ENCODE results near the gene DNAH7. TPM values are rescaled to one million over a fixed set of nuclear protein-coding genes. Genes with fewer than 3 reads are reported as not detected.

The DNAH7 gene
- total and polyA plus RNA-seq, 8 donors = 0.15 to 48.1 (median 0.98) TPM

DNA sequence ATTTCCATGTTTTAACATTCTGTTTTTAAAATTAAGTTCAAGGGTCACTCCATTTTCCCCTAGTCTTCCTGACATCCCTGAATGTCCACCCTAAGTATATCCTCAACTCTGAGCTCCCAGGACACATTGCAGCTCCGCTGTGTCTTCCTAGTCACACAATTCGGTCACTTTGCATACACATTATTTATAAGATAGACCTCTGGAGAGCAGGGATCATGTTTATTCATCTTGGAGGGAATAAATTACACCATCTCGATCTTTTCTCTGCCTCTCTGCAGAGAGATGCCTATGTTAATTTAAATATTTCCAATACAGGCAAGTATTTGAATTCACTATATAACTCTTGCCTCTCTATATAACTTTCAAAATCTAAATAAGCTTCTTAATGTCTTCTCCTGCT is 245.4 kb downstream of the DNAH7 start:
- 77 to 94% (median 87%) methylated on average over 3 of the region's 3 CpGs for WGBS, 5 donors

DNA sequence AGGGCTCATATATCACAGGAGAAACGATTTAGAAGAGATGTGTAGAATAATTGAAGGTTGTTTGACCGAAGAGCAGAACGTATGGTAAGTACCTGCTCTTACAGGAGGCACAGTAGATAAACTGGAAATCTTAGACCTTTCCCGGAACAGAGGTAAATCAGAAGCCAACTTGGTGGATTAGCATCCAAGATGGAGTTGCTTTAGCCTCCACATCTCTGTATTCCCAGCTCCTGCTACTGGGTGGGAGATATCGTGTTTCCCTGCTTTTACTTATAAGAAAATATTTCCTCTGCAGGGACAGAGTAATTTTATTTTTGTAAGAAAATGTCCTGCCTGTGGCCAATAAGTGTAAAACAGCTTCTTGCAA is 247.1 kb downstream of the DNAH7 start:
- intact Hi-C loops (cut with DNase I; ENCODE audit: low total_unique reads) = no loop called here
- H3K27me3 ChIP-seq = no peaks in the 10 kb centered on the region
- no peaks in the 10 kb centered on the region for H3K4me1 ChIP-seq
- H3K36me3 ChIP-seq = no peaks in the 10 kb centered on the region
- no peak overlapping the region for H3K27ac ChIP-seq
- no peaks in the 10 kb centered on the region for H3K9me3 ChIP-seq
- no peak for TF ChIP-seq POLR2AphosphoS5 (IDR thresholded peaks at IDR 0.05)
- H3K4me3 ChIP-seq = no peak overlapping the region
- no peak for DNase-seq
- WGBS, 5 donors = 81 to 86% (median 86%) methylated on average over 5 of the region's 5 CpGs

More for the DNA sequence above, 245.4 kb downstream of the DNAH7 start:
- Histone ChIP-seq H3K4me1 (no peaks in the 10 kb centered on the region), H3K36me3 (no peaks in the 10 kb centered on the region), H3K4me3 (no peak overlapping the region), H3K9me3 (no peaks in the 10 kb centered on the region), H3K27ac (no peak overlapping the region), H3K27me3 (no peaks in the 10 kb centered on the region)
- TF ChIP-seq POLR2A (IDR thresholded peaks at IDR 0.05) = no peak
- intact Hi-C loops (cut with DNase I; ENCODE audit: low total_unique reads) = no loop called here
- DNase-seq = no peak

DNA sequence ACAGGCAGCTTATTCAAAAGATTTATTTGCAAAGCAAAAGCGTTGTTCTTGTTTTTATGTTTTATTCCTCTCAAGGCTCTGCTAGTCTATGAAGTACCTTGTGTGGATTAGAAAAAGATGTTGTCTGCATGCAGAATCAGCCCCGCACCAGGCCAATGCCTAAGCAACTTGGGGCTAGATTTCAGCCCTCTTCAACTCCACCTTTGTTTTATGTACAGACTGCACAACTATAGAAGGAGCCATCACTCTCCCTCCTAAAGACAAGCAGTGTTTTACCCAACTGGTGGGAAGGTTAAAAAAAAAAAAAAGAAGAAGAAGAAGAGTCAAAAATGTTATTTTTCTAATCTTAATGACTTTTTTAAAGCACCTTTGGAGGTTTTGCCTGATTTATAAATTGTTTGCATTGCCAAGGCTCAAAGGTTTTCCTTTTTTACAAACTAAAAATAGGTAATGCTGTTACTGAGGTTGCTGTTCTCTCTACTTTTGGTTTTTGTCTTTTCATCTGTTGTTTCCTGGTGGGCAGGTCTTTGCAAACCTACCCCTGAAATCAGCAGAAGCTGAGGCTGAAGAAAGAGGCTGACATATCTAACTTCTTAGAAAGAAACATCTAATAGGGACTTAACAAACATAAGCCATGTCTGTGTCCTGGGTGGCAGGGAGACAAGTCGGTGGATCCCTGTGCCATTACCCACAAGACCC is 247.6 kb downstream of the DNAH7 start:
- Histone ChIP-seq H3K27ac (no peak overlapping the region), H3K27me3 (no peaks in the 10 kb centered on the region), H3K9me3 (no peaks in the 10 kb centered on the region), H3K4me3 (no peak overlapping the region), H3K4me1 (no peaks in the 10 kb centered on the region), H3K36me3 (no peaks in the 10 kb centered on the region)
- 76 to 95% (median 88%) methylated on average over 3 of the region's 3 CpGs for whole genome bisulfite sequencing, 5 donors
- intact Hi-C loops (cut with DNase I; ENCODE audit: low total_unique reads) = no loop called here
- TF ChIP-seq, protein P1, sequence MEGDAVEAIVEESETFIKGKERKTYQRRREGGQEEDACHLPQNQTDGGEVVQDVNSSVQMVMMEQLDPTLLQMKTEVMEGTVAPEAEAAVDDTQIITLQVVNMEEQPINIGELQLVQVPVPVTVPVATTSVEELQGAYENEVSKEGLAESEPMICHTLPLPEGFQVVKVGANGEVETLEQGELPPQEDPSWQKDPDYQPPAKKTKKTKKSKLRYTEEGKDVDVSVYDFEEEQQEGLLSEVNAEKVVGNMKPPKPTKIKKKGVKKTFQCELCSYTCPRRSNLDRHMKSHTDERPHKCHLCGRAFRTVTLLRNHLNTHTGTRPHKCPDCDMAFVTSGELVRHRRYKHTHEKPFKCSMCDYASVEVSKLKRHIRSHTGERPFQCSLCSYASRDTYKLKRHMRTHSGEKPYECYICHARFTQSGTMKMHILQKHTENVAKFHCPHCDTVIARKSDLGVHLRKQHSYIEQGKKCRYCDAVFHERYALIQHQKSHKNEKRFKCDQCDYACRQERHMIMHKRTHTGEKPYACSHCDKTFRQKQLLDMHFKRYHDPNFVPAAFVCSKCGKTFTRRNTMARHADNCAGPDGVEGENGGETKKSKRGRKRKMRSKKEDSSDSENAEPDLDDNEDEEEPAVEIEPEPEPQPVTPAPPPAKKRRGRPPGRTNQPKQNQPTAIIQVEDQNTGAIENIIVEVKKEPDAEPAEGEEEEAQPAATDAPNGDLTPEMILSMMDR (IDR thresholded peaks at IDR 0.05) = no peak
- no peak for TF ChIP-seq EP300 (IDR thresholded peaks at IDR 0.05)
- no peak for TF ChIP-seq POLR2A (IDR thresholded peaks at IDR 0.05)
- no peak for TF ChIP-seq POLR2AphosphoS5 (IDR thresholded peaks at IDR 0.05)
- no peak for DNase-seq

DNA sequence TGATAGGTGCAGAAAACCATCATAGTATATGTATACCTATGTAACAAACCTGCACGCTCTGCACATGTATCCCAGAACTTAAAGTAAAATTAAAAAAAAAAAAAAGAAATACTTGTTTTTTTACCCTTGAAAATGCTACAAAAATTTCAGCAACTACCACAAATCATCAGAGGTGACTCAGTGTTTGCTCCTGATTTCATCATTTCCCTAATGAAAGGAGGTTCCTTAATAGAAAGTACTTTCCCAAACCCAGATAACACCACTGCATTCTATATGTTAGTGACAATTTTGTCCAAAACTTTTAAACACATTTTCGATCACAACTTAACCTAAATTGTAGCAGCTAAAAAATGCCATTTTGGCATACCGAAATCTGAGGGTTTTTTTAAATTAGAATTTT is 248.3 kb downstream of the DNAH7 start:
- Histone ChIP-seq H3K4me1 (no peaks in the 10 kb centered on the region), H3K27me3 (no peaks in the 10 kb centered on the region), H3K27ac (no peak overlapping the region), H3K36me3 (no peaks in the 10 kb centered on the region), H3K4me3 (no peak overlapping the region), H3K9me3 (no peaks in the 10 kb centered on the region)
- intact Hi-C loops (cut with DNase I; ENCODE audit: low total_unique reads) = no loop called here
- DNase-seq = no peak
- 93 to 97% (median 94%) methylated on average over 3 of the region's 3 CpGs for WGBS, 5 donors
- TF ChIP-seq POLR2A (IDR thresholded peaks at IDR 0.05) = no peak
- TF ChIP-seq EP300 (IDR thresholded peaks at IDR 0.05) = no peak
- TF ChIP-seq, protein P1 (IDR thresholded peaks at IDR 0.05) = no peak
- TF ChIP-seq POLR2AphosphoS5 (IDR thresholded peaks at IDR 0.05) = no peak

DNA sequence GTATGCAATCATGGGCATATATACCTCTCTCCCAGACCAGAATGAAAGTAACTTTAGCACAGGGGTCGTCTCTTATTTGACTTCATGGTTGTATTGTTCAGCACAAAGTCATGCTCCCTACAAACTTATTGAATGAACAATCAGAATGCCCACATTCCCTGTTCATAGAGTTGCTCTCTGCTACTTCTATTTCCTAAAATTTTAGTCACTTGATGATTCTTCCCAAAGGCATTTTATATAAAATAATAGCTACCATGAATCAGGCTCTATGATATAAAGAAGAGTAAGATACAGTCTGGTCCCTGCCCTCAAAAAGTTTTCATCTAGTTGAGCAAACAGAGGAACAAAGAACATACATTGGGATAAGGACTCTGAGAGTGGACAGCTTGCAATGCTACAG is 249.4 kb downstream of the DNAH7 start:
- 56 to 74% (median 67%) methylated on average over 1 of the region's 1 CpG for WGBS, 5 donors
- no peaks in the 10 kb centered on the region for H3K36me3 ChIP-seq
- H3K27ac ChIP-seq = no peak overlapping the region
- no peak overlapping the region for H3K4me3 ChIP-seq
- H3K4me1 ChIP-seq = no peaks in the 10 kb centered on the region
- no peak for DNase-seq
- no peaks in the 10 kb centered on the region for H3K9me3 ChIP-seq
- no peaks in the 10 kb centered on the region for H3K27me3 ChIP-seq
- no peak for TF ChIP-seq POLR2A (IDR thresholded peaks at IDR 0.05)
- TF ChIP-seq POLR2AphosphoS5 (IDR thresholded peaks at IDR 0.05) = no peak
- no peak for TF ChIP-seq EP300 (IDR thresholded peaks at IDR 0.05)
- TF ChIP-seq, protein P1 (IDR thresholded peaks at IDR 0.05) = no peak
- intact Hi-C loops (cut with DNase I; ENCODE audit: low total_unique reads) = no loop called here
